SK-N-SH treated with all-trans-retinoic acid at 6 μM for 48 hours (cell line): Measurements from ENCODE around the gene THRB.

Source experiments
- ARNTL ChIP-seq: fragments of 450-650 bp; formaldehyde crosslinking; IDR thresholded peaks from 2 replicates; pipeline ENCODE4 v1.5.0; 2020; ENCODE audit warnings: low read depth, mild to moderate bottlenecking, moderate library complexity, borderline replicate concordance
- CSDC2 ChIP-seq: fragments of 250-450 bp; sonication (Bioruptor Pico); IDR thresholded peaks from 2 replicates; pipeline ENCODE4 v1.5.0; 2020; ENCODE audit warnings: mild to moderate bottlenecking, moderate library complexity
- GLIS3 ChIP-seq: fragments of 250-450 bp; sonication (Bioruptor Pico); IDR thresholded peaks from 2 replicates; pipeline ENCODE4 v1.5.0; 2020; ENCODE audit warnings: mild to moderate bottlenecking, moderate library complexity
- ISL1 ChIP-seq: fragments of 250-450 bp; sonication (Bioruptor Pico); IDR thresholded peaks from 2 replicates; pipeline ENCODE4 v2.1.2; 2022; ENCODE audit warnings: mild to moderate bottlenecking, moderate library complexity
- OSR1 ChIP-seq: fragments of 250-450 bp; sonication (Bioruptor Pico); IDR thresholded peaks from 2 replicates; pipeline ENCODE4 v1.8.0; 2022; ENCODE audit warnings: moderate library complexity, mild to moderate bottlenecking, inconsistent platforms
- RARB ChIP-seq: fragments of 250-450 bp; sonication (Bioruptor Pico); IDR thresholded peaks from 2 replicates; pipeline ENCODE4 v1.8.0; 2021; ENCODE audit warnings: mild to moderate bottlenecking, moderate library complexity
- TCF4 ChIP-seq: fragments of 250-450 bp; sonication (Bioruptor Pico); IDR thresholded peaks from 2 replicates; pipeline ENCODE4 v1.8.0; 2021; ENCODE audit warnings: mild to moderate bottlenecking, moderate library complexity, borderline replicate concordance
- TOX ChIP-seq: fragments of 250-450 bp; sonication (Bioruptor Pico); IDR thresholded peaks from 2 replicates; pipeline ENCODE4 v1.8.0; 2021; ENCODE audit warnings: mild to moderate bottlenecking, moderate library complexity, borderline replicate concordance
- ZC3H10 ChIP-seq: fragments of 250-450 bp; sonication (Bioruptor Pico); IDR thresholded peaks from 2 replicates; pipeline ENCODE4 v1.5.1; 2021; ENCODE audit warnings: mild to moderate bottlenecking, moderate library complexity
- ZFP3 ChIP-seq: fragments of 250-450 bp; sonication (Bioruptor Pico); IDR thresholded peaks from 2 replicates; pipeline ENCODE4 v1.5.0; 2020; ENCODE audit warnings: mild to moderate bottlenecking, moderate library complexity
- TF ChIP-seq, protein P1 (sequence below): fragments of 250-450 bp; sonication (Bioruptor Pico); IDR thresholded peaks from 2 replicates; pipeline ENCODE4 v1.5.1; 2021; ENCODE audit warnings: mild to moderate bottlenecking, moderate library complexity
- TF ChIP-seq, protein P2 (sequence below): fragments of 250-450 bp; sonication (Bioruptor Pico); IDR thresholded peaks from 2 replicates; pipeline ENCODE4 v1.5.1; 2020; ENCODE audit warnings: low read depth, mild to moderate bottlenecking, moderate library complexity
- TF ChIP-seq, protein P3 (sequence below): fragments of 250-450 bp; sonication (Bioruptor Pico); IDR thresholded peaks from 2 replicates; pipeline ENCODE4 v1.8.0; 2020; ENCODE audit warnings: mild to moderate bottlenecking, moderate library complexity, borderline replicate concordance

DNA sequence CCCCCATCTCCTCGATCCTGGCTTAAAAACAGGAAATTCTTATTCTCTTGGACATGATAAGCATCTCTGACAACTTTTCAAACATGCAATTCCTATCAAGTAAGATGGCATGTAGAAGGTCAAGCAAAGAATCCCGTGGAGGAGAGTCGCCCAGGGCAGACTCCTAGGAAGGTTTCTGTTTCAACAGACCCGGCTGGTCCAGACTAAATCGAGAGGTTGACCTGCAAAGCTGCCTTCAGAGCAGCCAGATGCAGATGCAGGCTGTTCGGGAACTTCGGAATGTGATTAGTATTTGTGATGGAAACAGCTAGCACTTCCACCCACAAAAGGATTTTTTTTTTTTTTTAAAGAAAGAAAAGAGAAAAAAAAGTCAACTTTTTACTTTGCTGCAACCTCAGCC, 332.8 kb downstream of the THRB start:
- TF ChIP-seq ZC3H10 (no peak), TOX (CRISPR knock-in tag) (no peak), ARNTL (CRISPR knock-in tag) (no peak), ISL1 (CRISPR knock-in tag) (no peak), GLIS3 (CRISPR knock-in tag) (no peak), CSDC2 (CRISPR knock-in tag) (no peak), RARB (CRISPR knock-in tag) (no peak), ZFP3 (no peak), OSR1 (no peak), TCF4 (CRISPR knock-in tag) (no peak)
- TF ChIP-seq, protein P1, sequence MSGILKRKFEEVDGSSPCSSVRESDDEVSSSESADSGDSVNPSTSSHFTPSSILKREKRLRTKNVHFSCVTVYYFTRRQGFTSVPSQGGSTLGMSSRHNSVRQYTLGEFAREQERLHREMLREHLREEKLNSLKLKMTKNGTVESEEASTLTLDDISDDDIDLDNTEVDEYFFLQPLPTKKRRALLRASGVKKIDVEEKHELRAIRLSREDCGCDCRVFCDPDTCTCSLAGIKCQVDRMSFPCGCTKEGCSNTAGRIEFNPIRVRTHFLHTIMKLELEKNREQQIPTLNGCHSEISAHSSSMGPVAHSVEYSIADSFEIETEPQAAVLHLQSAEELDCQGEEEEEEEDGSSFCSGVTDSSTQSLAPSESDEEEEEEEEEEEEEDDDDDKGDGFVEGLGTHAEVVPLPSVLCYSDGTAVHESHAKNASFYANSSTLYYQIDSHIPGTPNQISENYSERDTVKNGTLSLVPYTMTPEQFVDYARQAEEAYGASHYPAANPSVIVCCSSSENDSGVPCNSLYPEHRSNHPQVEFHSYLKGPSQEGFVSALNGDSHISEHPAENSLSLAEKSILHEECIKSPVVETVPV (CRISPR knock-in tag) = no peak
- TF ChIP-seq, protein P2, sequence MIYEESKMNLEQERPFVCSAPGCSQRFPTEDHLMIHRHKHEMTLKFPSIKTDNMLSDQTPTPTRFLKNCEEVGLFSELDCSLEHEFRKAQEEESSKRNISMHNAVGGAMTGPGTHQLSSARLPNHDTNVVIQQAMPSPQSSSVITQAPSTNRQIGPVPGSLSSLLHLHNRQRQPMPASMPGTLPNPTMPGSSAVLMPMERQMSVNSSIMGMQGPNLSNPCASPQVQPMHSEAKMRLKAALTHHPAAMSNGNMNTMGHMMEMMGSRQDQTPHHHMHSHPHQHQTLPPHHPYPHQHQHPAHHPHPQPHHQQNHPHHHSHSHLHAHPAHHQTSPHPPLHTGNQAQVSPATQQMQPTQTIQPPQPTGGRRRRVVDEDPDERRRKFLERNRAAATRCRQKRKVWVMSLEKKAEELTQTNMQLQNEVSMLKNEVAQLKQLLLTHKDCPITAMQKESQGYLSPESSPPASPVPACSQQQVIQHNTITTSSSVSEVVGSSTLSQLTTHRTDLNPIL (CRISPR knock-in tag) = no peak
- TF ChIP-seq, protein P3, sequence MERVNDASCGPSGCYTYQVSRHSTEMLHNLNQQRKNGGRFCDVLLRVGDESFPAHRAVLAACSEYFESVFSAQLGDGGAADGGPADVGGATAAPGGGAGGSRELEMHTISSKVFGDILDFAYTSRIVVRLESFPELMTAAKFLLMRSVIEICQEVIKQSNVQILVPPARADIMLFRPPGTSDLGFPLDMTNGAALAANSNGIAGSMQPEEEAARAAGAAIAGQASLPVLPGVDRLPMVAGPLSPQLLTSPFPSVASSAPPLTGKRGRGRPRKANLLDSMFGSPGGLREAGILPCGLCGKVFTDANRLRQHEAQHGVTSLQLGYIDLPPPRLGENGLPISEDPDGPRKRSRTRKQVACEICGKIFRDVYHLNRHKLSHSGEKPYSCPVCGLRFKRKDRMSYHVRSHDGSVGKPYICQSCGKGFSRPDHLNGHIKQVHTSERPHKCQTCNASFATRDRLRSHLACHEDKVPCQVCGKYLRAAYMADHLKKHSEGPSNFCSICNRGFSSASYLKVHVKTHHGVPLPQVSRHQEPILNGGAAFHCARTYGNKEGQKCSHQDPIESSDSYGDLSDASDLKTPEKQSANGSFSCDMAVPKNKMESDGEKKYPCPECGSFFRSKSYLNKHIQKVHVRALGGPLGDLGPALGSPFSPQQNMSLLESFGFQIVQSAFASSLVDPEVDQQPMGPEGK (CRISPR knock-in tag) = no peak
